ENCODE measurements around the gene NUCB1. TPM values are rescaled to one million over a fixed set of nuclear protein-coding genes. Genes with fewer than 3 reads are reported as not detected.
"Not testable (repeated sequence)": the region's sequence is repeated elsewhere in the genome, so short reads cannot be mapped to it uniquely, and the experiment has no call there.

NUCB1 gene
- total RNA-seq, 1 donor from 2014 or later: 107 TPM

DNA sequence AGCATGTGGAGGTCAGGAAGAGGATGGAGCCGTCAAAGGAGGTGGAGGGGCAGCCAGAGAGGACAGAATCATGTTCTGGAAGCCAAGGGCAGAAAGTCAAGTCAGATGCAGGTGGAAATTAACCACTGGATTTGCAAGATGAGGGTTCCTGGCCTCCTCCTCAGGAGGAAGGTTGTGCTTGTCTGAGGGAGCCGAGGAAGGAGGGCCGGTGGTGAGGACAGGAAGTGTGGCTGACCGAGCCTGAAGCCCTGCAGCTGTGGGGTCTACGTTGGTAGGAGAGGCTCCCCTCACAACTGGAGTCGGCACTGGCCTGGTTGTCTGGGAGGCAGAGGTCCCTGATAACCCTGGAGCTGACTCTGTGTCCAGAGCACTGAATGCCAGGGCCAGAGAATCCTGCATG, 18.0 kb downstream of the NUCB1 start:
- Histone ChIP-seq H3K9me3 (ENCODE audit: control insufficient read depth in 3 of 3, low read length in 3 of 3) (no peaks in the 10 kb centered on the region), H3K27me3 (ENCODE audit: control insufficient read depth in 3 of 3, insufficient read depth in 3 of 3, low read length in 3 of 3) (no peaks in the 10 kb centered on the region), H3K36me3 (ENCODE audit: control insufficient read depth in 3 of 3, insufficient read depth in 3 of 3, low read length in 3 of 3) (peaks cover 56 to 65% (median 60%) of the 10 kb centered on the region in 3 donors), H3K27ac (ENCODE audit: low read depth, low read length) (no peak overlapping the region), H3K4me3 (ENCODE audit: low read length in 3 of 3) (no peak overlapping the region), H3K9ac (ENCODE audit: low read depth in 1 of 3, low read length in 3 of 3) (no peak overlapping the region), H3K4me1 (ENCODE audit: control insufficient read depth in 3 of 3, insufficient read depth in 3 of 3, low read length in 3 of 3) (no peaks in the 10 kb centered on the region)

DNA sequence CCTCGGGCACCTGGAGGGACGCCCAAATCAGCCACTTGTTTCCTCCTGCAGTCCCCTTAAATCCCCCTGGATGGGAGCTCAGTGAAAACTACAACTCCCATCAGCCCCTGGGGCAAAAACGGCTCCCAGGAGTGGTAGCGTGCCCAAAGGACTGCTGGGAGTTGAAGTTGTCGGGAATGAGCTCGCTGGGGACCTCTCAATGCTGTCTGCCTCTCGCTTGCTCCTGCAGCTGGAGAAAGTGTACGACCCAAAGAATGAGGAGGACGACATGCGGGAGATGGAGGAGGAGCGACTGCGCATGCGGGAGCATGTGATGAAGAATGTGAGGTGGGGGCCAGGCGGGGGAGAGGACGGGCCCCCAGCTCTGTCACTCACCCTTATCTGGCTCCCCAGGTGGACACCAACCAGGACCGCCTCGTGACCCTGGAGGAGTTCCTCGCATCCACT, 18.7 kb downstream of the NUCB1 start:
- H3K27ac ChIP-seq (ENCODE audit: low read depth, low read length): no peak overlapping the region
- no peak overlapping the region for H3K9ac ChIP-seq (ENCODE audit: low read depth in 1 of 3, low read length in 3 of 3)
- no peaks in the 10 kb centered on the region for H3K9me3 ChIP-seq (ENCODE audit: control insufficient read depth in 3 of 3, low read length in 3 of 3)
- H3K4me1 ChIP-seq (ENCODE audit: control insufficient read depth in 3 of 3, insufficient read depth in 3 of 3, low read length in 3 of 3): no peaks in the 10 kb centered on the region
- no peaks in the 10 kb centered on the region for H3K27me3 ChIP-seq (ENCODE audit: control insufficient read depth in 3 of 3, insufficient read depth in 3 of 3, low read length in 3 of 3)
- no peak overlapping the region for H3K4me3 ChIP-seq (ENCODE audit: low read length in 3 of 3)
- H3K36me3 ChIP-seq (ENCODE audit: control insufficient read depth in 3 of 3, insufficient read depth in 3 of 3, low read length in 3 of 3): peaks cover 50 to 59% (median 55%) of the 10 kb centered on the region in 3 donors

DNA sequence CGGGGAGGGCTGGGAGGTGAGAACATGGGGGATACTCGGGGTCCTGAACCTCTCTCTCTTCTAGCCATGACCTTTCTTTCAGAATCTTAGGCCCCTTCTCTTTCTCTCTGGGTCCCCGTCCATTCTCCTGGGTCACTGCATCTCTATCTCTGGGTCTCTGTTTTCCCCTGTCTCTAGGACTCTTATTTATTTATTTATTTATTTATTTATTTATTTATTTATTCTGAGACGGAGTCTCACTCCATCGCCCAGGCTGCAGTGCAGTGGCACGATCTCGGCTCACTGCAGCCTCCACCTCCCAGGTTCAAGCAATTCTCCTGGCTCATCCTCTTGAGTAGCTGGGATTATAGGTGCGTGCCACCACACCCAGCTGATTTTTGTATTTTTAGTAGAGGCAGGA, 19.2 kb downstream of the NUCB1 start:
- not testable (repeated sequence) for H3K9me3 ChIP-seq (ENCODE audit: control insufficient read depth in 3 of 3, low read length in 3 of 3); H3K4me3 ChIP-seq (ENCODE audit: low read length in 3 of 3); H3K27ac ChIP-seq (ENCODE audit: low read depth, low read length); H3K9ac ChIP-seq (ENCODE audit: low read depth in 1 of 3, low read length in 3 of 3); H3K27me3 ChIP-seq (ENCODE audit: control insufficient read depth in 3 of 3, insufficient read depth in 3 of 3, low read length in 3 of 3); H3K4me1 ChIP-seq (ENCODE audit: control insufficient read depth in 3 of 3, insufficient read depth in 3 of 3, low read length in 3 of 3)
- peaks cover 48 to 55% (median 52%) of the 10 kb centered on the region in 3 donors for H3K36me3 ChIP-seq (ENCODE audit: control insufficient read depth in 3 of 3, insufficient read depth in 3 of 3, low read length in 3 of 3)

DNA sequence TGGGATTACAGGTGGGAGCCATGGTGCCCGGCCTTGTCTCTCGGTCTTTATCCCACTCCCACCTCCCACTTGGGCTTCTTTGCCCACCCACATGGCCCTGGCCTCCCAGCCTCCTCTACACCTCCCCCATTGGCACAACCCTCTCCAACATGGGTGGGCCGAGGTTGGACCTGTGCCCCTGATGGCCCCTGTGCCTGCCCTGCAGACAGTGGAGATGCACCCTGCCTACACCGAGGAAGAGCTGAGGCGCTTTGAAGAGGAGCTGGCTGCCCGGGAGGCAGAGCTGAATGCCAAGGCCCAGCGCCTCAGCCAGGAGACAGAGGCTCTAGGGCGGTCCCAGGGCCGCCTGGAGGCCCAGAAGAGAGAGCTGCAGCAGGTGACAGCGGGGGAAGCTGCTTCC, 20.8 kb downstream of the NUCB1 start:
- no peaks in the 10 kb centered on the region for H3K9me3 ChIP-seq (ENCODE audit: control insufficient read depth in 3 of 3, low read length in 3 of 3)
- H3K36me3 ChIP-seq (ENCODE audit: control insufficient read depth in 3 of 3, insufficient read depth in 3 of 3, low read length in 3 of 3): peaks cover 38 to 43% (median 42%) of the 10 kb centered on the region in 3 donors
- H3K4me3 ChIP-seq (ENCODE audit: low read length in 3 of 3): no peak overlapping the region
- H3K27me3 ChIP-seq (ENCODE audit: control insufficient read depth in 3 of 3, insufficient read depth in 3 of 3, low read length in 3 of 3): no peaks in the 10 kb centered on the region
- no peak overlapping the region for H3K9ac ChIP-seq (ENCODE audit: low read depth in 1 of 3, low read length in 3 of 3)
- H3K4me1 ChIP-seq (ENCODE audit: control insufficient read depth in 3 of 3, insufficient read depth in 3 of 3, low read length in 3 of 3): no peaks in the 10 kb centered on the region
- no peak overlapping the region for H3K27ac ChIP-seq (ENCODE audit: low read depth, low read length)

DNA sequence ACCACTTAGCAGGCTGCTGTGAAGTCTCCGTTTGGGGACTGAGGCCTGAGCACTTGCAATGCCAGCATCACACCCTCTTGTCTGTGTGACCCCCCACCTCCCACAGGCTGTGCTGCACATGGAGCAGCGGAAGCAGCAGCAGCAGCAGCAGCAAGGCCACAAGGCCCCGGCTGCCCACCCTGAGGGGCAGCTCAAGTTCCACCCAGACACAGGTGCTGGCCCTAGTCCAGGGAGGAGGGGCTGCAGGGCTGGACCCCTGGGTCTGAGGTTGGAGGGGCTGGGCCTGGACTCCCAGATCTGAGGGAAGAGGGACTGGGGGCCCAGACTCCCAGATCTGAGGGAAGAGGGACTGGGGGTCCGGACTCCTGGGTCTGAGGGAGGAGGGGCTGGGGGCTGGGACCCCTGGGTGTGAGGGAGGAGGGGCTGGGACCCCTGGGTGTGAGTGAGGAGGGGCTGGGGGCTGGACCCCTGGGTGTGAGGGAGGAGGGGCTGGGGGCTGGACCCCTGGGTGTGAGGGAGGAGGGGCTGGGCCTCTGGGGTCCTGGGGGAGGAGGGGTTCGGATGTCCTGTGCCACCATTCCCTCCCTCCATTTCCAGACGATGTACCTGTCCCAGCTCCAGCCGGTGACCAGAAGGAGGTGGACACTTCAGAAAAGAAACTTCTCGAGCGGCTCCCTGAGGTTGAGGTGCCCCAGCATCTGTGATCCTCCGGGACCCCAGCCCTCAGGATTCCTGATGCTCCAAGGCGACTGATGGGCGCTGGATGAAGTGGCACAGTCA, 21.8 kb downstream of the NUCB1 start:
- Histone ChIP-seq H3K36me3 (ENCODE audit: control insufficient read depth in 3 of 3, insufficient read depth in 3 of 3, low read length in 3 of 3) (peaks cover 35 to 40% (median 39%) of the 10 kb centered on the region in 3 donors), H3K9me3 (ENCODE audit: control insufficient read depth in 3 of 3, low read length in 3 of 3) (no peaks in the 10 kb centered on the region)

DNA sequence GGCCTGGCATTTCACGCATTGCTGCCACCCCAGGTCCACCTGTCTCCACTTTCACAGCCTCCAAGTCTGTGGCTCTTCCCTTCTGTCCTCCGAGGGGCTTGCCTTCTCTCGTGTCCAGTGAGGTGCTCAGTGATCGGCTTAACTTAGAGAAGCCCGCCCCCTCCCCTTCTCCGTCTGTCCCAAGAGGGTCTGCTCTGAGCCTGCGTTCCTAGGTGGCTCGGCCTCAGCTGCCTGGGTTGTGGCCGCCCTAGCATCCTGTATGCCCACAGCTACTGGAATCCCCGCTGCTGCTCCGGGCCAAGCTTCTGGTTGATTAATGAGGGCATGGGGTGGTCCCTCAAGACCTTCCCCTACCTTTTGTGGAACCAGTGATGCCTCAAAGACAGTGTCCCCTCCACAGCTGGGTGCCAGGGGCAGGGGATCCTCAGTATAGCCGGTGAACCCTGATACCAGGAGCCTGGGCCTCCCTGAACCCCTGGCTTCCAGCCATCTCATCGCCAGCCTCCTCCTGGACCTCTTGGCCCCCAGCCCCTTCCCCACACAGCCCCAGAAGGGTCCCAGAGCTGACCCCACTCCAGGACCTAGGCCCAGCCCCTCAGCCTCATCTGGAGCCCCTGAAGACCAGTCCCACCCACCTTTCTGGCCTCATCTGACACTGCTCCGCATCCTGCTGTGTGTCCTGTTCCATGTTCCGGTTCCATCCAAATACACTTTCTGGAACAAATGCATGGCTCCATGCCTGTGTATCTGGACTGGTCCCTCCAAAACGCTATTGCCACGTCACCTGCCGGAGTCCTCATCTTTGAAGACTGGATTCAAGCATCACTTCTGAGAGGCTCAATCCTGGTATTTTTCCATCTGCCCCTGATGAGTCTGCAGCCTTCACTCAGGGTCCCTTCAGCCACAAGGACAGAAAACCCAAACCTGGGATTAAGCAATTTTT, 22.7 kb downstream of the NUCB1 start:
- Histone ChIP-seq H3K36me3 (ENCODE audit: control insufficient read depth in 3 of 3, insufficient read depth in 3 of 3, low read length in 3 of 3) (peaks cover 34 to 40% (median 38%) of the 10 kb centered on the region in 3 donors), H3K9me3 (ENCODE audit: control insufficient read depth in 3 of 3, low read length in 3 of 3) (no peaks in the 10 kb centered on the region), H3K27ac (ENCODE audit: low read depth, low read length) (no peak overlapping the region), H3K27me3 (ENCODE audit: control insufficient read depth in 3 of 3, insufficient read depth in 3 of 3, low read length in 3 of 3) (no peaks in the 10 kb centered on the region), H3K4me1 (ENCODE audit: control insufficient read depth in 3 of 3, insufficient read depth in 3 of 3, low read length in 3 of 3) (peaks cover 0 to 4% (median 0%) of the 10 kb centered on the region in 3 donors), H3K9ac (ENCODE audit: low read depth in 1 of 3, low read length in 3 of 3) (no peak overlapping the region), H3K4me3 (ENCODE audit: low read length in 3 of 3) (no peak overlapping the region)

More for the DNA sequence above, 21.8 kb downstream of the NUCB1 start:
- Histone ChIP-seq H3K27ac (ENCODE audit: low read depth, low read length) (no peak overlapping the region), H3K9ac (ENCODE audit: low read depth in 1 of 3, low read length in 3 of 3) (no peak overlapping the region), H3K4me3 (ENCODE audit: low read length in 3 of 3) (no peak overlapping the region), H3K4me1 (ENCODE audit: control insufficient read depth in 3 of 3, insufficient read depth in 3 of 3, low read length in 3 of 3) (peaks cover 0 to 2% (median 0%) of the 10 kb centered on the region in 3 donors), H3K27me3 (ENCODE audit: control insufficient read depth in 3 of 3, insufficient read depth in 3 of 3, low read length in 3 of 3) (no peaks in the 10 kb centered on the region)

DNA sequence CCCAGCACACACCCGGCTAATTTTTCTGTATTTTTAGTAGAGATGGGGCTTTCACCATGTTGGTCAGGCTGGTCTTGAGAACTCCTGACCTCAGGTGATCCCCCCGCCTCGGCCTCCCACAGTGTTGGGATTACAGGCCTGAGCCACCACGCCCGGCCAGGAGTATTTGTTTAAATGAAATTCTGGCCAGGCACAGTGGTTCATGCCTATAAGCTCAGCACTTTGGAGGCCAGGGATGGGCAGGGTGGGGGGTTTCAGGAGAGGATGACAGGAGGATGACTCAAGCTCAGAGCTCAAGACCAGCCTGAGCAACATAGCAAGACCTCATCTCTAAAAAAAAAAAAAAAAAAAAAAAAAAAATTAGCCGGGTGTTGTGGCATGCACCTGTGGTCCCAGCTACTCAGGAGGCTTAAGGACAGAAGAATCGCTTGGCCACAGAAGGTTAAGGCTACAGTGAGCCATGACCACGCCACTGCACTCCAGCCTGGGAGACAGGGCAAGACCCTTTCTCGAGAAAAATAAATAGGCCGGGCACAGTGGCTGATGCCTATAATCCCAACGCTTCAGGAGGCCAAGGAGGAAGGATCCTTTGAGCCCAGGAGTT, 25.2 kb downstream of the NUCB1 start:
- peaks cover 19 to 23% (median 21%) of the 10 kb centered on the region in 3 donors for H3K36me3 ChIP-seq (ENCODE audit: control insufficient read depth in 3 of 3, insufficient read depth in 3 of 3, low read length in 3 of 3)
- peaks cover 0 to 4% (median 0%) of the 10 kb centered on the region in 3 donors for H3K4me1 ChIP-seq (ENCODE audit: control insufficient read depth in 3 of 3, insufficient read depth in 3 of 3, low read length in 3 of 3)
- no peak overlapping the region for H3K4me3 ChIP-seq (ENCODE audit: low read length in 3 of 3)
- no peaks in the 10 kb centered on the region for H3K9me3 ChIP-seq (ENCODE audit: control insufficient read depth in 3 of 3, low read length in 3 of 3)
- no peak overlapping the region for H3K27ac ChIP-seq (ENCODE audit: low read depth, low read length)
- no peaks in the 10 kb centered on the region for H3K27me3 ChIP-seq (ENCODE audit: control insufficient read depth in 3 of 3, insufficient read depth in 3 of 3, low read length in 3 of 3)
- H3K9ac ChIP-seq (ENCODE audit: low read depth in 1 of 3, low read length in 3 of 3): no peak overlapping the region

DNA sequence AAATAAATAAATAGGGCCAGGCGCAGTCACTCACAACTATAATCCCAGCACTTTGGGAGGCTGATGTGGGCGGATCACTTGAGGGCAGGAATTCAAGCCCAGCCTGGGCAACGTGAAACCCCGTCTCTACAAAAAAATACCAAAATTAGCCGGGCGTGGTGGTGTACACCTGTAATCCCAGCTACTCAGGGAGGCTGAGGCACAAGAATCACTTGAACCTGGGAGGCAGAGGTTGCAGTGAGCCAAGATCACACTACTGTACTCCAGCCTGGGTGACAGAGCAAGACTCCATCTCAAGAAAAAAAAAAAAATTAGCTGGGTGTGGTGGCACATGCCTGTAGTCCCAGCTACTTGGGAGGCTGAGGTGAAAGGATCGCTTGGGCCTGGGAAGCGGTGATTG, 25.8 kb downstream of the NUCB1 start:
- peaks cover 16 to 19% (median 18%) of the 10 kb centered on the region in 3 donors for H3K36me3 ChIP-seq (ENCODE audit: control insufficient read depth in 3 of 3, insufficient read depth in 3 of 3, low read length in 3 of 3)
- not testable (repeated sequence) for H3K9me3 ChIP-seq (ENCODE audit: control insufficient read depth in 3 of 3, low read length in 3 of 3); H3K27ac ChIP-seq (ENCODE audit: low read depth, low read length); H3K27me3 ChIP-seq (ENCODE audit: control insufficient read depth in 3 of 3, insufficient read depth in 3 of 3, low read length in 3 of 3); H3K9ac ChIP-seq (ENCODE audit: low read depth in 1 of 3, low read length in 3 of 3); H3K4me1 ChIP-seq (ENCODE audit: control insufficient read depth in 3 of 3, insufficient read depth in 3 of 3, low read length in 3 of 3); H3K4me3 ChIP-seq (ENCODE audit: low read length in 3 of 3)

DNA sequence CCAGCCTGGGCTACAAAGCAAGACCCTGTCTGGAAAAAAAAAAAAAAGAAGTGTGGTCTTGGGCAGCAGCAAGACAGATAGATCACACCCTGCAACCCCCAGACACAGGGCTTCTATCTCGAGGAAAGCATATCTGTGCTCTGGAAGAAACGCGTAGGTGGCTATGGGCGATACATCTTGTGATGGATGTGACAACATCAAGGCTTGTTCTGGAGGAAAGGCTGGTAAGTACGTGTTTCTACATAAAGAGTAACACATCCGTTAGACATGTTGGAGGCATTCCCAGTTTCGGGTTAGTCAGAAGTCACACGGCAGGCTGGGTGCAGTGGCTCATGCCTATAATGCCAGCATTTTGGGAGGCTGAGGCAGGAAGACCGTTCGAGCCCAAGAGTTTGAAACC, 26.8 kb downstream of the NUCB1 start:
- Histone ChIP-seq H3K4me3 (ENCODE audit: low read length in 3 of 3) (no peak overlapping the region), H3K27me3 (ENCODE audit: control insufficient read depth in 3 of 3, insufficient read depth in 3 of 3, low read length in 3 of 3) (no peaks in the 10 kb centered on the region), H3K27ac (ENCODE audit: low read depth, low read length) (no peak overlapping the region)

More for the DNA sequence above, 26.8 kb downstream of the NUCB1 start:
- H3K9ac ChIP-seq (ENCODE audit: low read depth in 1 of 3, low read length in 3 of 3): no peak overlapping the region
- peaks cover 0 to 4% (median 0%) of the 10 kb centered on the region in 3 donors for H3K4me1 ChIP-seq (ENCODE audit: control insufficient read depth in 3 of 3, insufficient read depth in 3 of 3, low read length in 3 of 3)
- H3K36me3 ChIP-seq (ENCODE audit: control insufficient read depth in 3 of 3, insufficient read depth in 3 of 3, low read length in 3 of 3): peaks cover 7 to 10% (median 9%) of the 10 kb centered on the region in 3 donors
- H3K9me3 ChIP-seq (ENCODE audit: control insufficient read depth in 3 of 3, low read length in 3 of 3): no peaks in the 10 kb centered on the region

Measured in skeletal muscle tissue (tissue), 4 donors.